LNCaP clone FGC (cell line): ENCODE data around the gene SLC16A10.

Experiments used
- DNase-seq: peaks from one replicate; pipeline ENCODE4 v3.0.0-alpha.2; 2011; ENCODE audit warnings: low read depth
- H3K4me3 ChIP-seq: 2 replicates; pipeline ENCODE4 v1.5.1; 2011; ENCODE audit warnings: mild to moderate bottlenecking, low read depth, low read length, control low read depth
- TF ChIP-seq, protein P1 (sequence below): IDR thresholded peaks from 2 replicates; pipeline ENCODE4 v1.5.1; 2012; ENCODE audit warnings: mild to moderate bottlenecking; ENCODE audit not compliant: control insufficient read depth, insufficient read depth; ENCODE audit errors: extremely low read depth

Gene SLC16A10

DNA sequence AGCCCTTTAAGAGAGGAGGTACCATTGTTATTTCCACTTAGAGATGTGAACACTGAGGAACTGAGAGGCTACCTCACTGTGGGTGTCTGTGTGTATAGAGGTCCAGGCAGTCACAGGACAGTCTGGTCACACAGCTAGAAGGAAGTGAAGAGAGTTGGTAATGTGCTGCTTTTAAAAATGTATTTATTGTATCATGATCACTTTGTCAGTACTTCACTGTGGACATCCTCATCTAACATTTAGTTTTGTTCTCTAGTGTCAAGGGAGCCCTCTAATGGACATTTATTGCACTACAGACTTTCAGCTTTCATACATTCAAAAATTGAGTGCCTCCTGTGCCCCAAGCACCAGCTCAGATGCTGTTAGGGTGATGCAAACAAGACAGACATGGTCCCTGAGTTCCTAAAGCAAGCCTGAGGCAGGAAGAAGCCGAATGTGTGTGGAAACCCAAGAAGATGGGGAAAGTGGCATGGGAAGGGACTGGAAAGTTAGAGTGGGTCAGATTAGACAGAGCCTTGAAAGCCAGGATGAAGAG, 123.0 kb downstream of the SLC16A10 start:
- DNase-seq: peak; percentile 25
- H3K4me3 ChIP-seq: no peak overlapping the region
- TF ChIP-seq, protein P1, sequence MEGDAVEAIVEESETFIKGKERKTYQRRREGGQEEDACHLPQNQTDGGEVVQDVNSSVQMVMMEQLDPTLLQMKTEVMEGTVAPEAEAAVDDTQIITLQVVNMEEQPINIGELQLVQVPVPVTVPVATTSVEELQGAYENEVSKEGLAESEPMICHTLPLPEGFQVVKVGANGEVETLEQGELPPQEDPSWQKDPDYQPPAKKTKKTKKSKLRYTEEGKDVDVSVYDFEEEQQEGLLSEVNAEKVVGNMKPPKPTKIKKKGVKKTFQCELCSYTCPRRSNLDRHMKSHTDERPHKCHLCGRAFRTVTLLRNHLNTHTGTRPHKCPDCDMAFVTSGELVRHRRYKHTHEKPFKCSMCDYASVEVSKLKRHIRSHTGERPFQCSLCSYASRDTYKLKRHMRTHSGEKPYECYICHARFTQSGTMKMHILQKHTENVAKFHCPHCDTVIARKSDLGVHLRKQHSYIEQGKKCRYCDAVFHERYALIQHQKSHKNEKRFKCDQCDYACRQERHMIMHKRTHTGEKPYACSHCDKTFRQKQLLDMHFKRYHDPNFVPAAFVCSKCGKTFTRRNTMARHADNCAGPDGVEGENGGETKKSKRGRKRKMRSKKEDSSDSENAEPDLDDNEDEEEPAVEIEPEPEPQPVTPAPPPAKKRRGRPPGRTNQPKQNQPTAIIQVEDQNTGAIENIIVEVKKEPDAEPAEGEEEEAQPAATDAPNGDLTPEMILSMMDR: peak; percentile 70

DNA sequence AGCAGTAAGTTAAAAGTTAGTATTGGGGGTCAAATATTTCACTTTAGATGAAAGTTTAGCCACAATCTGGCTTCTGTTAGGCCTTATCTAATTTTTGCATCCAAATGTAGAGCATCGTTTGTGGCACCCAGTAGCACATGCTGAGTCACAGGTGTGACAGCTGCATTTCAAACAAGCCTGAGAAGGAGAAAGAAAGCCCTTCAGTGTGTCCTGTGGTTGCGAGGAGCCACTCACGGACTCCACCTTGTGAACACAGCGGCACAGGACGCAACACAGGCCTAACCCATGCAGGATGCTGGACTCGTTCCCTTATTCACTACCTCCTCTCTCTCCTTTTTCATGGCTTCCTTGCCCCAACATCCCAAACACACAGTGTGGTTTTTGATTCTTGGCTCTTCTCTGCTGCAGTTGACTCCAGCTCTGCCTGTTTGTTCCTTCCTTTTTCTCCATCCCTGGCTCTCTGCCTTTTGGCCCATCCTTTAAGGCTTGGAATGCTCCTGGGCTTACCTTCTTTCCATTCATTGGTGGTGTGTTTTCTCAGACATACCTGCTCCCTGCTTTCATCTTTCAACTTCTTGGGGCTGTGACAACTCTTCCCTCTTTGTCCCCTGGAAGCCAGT, 124.2 kb downstream of the SLC16A10 start:
- TF ChIP-seq, protein P1: no peak
- no peak for DNase-seq

DNA sequence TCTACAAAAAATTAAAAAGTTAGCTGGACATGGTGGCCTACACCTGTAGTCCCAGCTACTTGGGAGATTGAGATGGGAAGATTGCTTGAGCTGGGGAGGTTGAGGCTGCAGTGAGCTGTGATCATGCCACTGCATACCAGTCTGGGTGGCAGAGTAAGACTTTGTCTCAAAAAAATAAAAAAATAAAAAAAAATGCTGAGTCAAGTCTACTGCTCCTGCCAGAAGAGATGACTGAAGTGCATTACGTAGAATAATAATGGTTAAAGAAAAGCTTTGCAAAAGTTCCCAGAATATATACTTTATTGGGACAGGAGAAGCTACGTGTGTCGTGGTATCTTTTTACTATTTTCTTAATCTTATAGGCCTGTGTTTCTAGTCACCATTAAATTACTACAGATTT, 125.3 kb downstream of the SLC16A10 start:
- DNase-seq: no peak
- TF ChIP-seq, protein P1: no peak
- H3K4me3 ChIP-seq: no peak overlapping the region

More for the DNA sequence above, 124.2 kb downstream of the SLC16A10 start:
- no peak overlapping the region for H3K4me3 ChIP-seq

DNA sequence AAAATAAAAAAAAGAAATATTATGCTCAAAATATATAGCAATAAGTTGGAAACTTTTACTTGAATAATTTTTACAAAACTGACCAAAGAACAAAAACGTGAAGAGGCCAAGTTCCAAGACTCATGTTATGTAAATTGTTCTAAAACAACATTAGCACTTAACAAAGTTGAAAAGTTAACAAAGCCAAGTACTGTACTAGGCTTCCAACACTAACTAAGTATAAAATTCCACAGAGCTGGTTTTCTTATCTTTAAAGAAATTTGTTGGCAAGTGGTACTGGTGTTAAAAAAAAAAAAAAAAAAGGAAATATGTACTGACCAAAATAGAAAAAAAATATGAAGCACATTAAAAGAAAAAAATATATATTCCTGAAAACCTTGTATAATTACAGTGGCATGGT, 127.8 kb downstream of the SLC16A10 start:
- no peak overlapping the region for H3K4me3 ChIP-seq
- DNase-seq: no peak
- TF ChIP-seq, protein P1: no peak

DNA sequence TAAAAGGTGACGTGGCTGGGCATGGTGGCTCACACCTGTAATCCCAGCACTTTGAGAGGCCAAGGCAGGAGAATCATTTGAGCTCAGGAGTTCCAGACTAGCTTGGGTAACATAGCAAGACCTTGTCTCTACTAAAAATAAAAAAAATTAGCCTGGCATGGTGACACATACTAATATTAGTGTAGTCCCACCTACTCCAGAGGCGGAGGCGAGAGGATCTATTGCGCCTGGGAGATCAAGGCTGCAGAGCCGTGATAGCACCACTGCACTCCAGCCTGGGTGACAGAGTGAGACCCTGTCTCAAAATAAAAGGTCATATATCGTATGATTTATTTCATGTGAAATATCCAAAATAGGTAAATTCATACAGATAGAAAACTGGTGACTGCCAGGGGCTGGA, 132.5 kb downstream of the SLC16A10 start:
- no peak for DNase-seq
- no peak overlapping the region for H3K4me3 ChIP-seq
- TF ChIP-seq, protein P1: no peak

DNA sequence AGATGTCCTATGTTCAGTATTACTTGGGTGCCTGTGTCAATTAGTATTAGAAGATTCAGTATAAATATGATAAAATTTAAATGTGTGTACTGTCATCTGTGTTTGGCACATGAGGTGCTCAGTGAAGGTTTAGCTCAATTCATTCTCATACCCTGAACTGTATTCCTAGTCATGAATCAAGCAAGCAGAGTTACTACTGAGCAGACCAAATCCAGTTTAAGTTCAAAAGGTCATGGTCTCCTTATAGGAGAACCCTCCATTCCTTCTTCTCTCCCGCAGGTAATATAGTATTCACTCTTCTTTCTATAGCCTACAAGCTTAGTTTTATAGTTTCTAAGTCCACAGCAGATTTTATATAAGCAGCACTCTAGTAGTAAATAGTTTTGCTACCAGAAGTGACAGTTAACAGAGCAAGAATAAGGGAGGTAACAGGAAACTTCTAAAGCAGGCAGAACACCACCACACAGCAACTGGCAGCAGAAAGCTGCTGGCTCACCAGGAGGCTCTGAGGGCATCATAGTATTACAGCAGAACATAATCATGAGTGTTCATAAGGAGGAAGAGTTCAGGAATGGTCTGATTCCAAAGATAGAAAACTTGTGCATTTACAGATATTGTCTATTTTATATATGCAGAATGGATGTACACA, 133.2 kb downstream of the SLC16A10 start:
- no peak overlapping the region for H3K4me3 ChIP-seq
- TF ChIP-seq, protein P1: no peak
- DNase-seq: no peak
